ENCODE measurements around the gene FAR2. TPM values are rescaled to one million over a fixed set of nuclear protein-coding genes. Genes with fewer than 3 reads are reported as not detected.

The FAR2 gene
- total RNA-seq, 1 donor from 2014 or later, result 37.1 TPM

- Mint-ChIP-seq H3K9me3 (ENCODE audit: unreplicated experiment) (peaks cover 20% of the 10 kb centered on the region), H3K27ac (ENCODE audit: unreplicated experiment) (no peak overlapping the region), H3K36me3 (ENCODE audit: unreplicated experiment) (peaks cover 13% of the 10 kb centered on the region), H3K4me3 (ENCODE audit: unreplicated experiment) (no peak overlapping the region), H3K4me1 (ENCODE audit: unreplicated experiment) (peaks cover 3% of the 10 kb centered on the region), H3K27me3 (ENCODE audit: unreplicated experiment) (no peaks in the 10 kb centered on the region)
- TF ChIP-seq, protein P1, sequence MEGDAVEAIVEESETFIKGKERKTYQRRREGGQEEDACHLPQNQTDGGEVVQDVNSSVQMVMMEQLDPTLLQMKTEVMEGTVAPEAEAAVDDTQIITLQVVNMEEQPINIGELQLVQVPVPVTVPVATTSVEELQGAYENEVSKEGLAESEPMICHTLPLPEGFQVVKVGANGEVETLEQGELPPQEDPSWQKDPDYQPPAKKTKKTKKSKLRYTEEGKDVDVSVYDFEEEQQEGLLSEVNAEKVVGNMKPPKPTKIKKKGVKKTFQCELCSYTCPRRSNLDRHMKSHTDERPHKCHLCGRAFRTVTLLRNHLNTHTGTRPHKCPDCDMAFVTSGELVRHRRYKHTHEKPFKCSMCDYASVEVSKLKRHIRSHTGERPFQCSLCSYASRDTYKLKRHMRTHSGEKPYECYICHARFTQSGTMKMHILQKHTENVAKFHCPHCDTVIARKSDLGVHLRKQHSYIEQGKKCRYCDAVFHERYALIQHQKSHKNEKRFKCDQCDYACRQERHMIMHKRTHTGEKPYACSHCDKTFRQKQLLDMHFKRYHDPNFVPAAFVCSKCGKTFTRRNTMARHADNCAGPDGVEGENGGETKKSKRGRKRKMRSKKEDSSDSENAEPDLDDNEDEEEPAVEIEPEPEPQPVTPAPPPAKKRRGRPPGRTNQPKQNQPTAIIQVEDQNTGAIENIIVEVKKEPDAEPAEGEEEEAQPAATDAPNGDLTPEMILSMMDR (IDR thresholded peaks at IDR 0.05), result no peak
- DNase-seq (ENCODE audit: extremely low spot score, unreplicated experiment), result no peak
These were observed 49.8 kb downstream of the FAR2 start for GRCh38 chr12:29198901-29199300.

- no peak for DNase-seq (ENCODE audit: extremely low spot score, unreplicated experiment)
- Mint-ChIP-seq H3K4me1 (ENCODE audit: unreplicated experiment) (peaks cover 5% of the 10 kb centered on the region), H3K27me3 (ENCODE audit: unreplicated experiment) (no peaks in the 10 kb centered on the region), H3K9me3 (ENCODE audit: unreplicated experiment) (peaks cover 20% of the 10 kb centered on the region), H3K36me3 (ENCODE audit: unreplicated experiment) (peaks cover 17% of the 10 kb centered on the region), H3K4me3 (ENCODE audit: unreplicated experiment) (no peak overlapping the region), H3K27ac (ENCODE audit: unreplicated experiment) (no peak overlapping the region)
- TF ChIP-seq, protein P1 (IDR thresholded peaks at IDR 0.05), result no peak
These were observed 51.5 kb downstream of the FAR2 start for GRCh38 chr12:29200586-29200985.

DNA sequence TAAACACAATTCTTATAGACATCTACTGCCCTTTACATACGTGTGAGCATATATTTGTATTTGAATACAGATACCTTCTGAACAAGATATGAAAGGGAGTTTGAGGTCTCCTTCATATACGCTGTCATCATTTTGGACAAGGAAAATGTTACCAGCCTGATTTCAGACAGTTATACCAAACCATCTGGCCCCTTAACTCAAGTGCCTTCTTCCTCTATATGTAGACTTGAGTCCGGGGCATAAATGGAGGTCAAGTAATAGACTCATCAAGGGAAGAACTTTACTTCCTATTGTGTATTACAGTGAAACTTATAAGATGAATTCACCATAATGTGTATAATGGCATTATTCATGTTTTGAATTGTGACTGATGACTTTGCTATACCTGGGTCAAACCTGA lies 52.2 kb downstream of the FAR2 start:
- no peak overlapping the region for H3K4me3 Mint-ChIP-seq (ENCODE audit: unreplicated experiment)
- H3K27me3 Mint-ChIP-seq (ENCODE audit: unreplicated experiment), result no peaks in the 10 kb centered on the region
- no peak for DNase-seq (ENCODE audit: extremely low spot score, unreplicated experiment)
- H3K9me3 Mint-ChIP-seq (ENCODE audit: unreplicated experiment), result peaks cover 20% of the 10 kb centered on the region
- TF ChIP-seq, protein P1 (IDR thresholded peaks at IDR 0.05), result no peak
- H3K36me3 Mint-ChIP-seq (ENCODE audit: unreplicated experiment), result peaks cover 17% of the 10 kb centered on the region
- H3K4me1 Mint-ChIP-seq (ENCODE audit: unreplicated experiment), result peaks cover 10% of the 10 kb centered on the region
- no peak overlapping the region for H3K27ac Mint-ChIP-seq (ENCODE audit: unreplicated experiment)

- H3K27me3 Mint-ChIP-seq (ENCODE audit: unreplicated experiment), result no peaks in the 10 kb centered on the region
- TF ChIP-seq, protein P1 (IDR thresholded peaks at IDR 0.05), result no peak
- H3K4me3 Mint-ChIP-seq (ENCODE audit: unreplicated experiment), result no peak overlapping the region
These were observed 52.7 kb downstream of the FAR2 start for GRCh38 chr12:29201746-29202145.

DNA sequence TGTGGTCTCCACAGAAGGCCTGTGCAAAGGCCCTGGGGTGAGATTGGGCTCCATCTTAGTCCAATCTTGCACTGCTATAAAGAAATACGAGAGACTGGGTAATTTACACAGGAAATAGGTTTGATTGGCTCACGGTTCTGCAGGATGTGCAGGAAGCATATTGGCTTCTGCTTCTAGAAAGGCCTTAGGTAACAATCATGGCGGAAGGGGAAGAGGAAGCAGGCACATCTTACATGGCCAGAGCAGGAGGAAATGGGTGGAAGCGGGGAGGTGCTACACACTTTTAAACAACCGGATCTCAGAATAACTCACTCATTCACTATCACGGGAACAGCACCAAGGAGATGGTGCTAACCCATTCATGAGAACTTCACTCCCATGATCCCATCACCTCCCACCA lies 55.4 kb downstream of the FAR2 start:
- H3K27me3 Mint-ChIP-seq (ENCODE audit: unreplicated experiment), result no peaks in the 10 kb centered on the region
- peaks cover 19% of the 10 kb centered on the region for H3K9me3 Mint-ChIP-seq (ENCODE audit: unreplicated experiment)
- TF ChIP-seq, protein P1 (IDR thresholded peaks at IDR 0.05), result no peak
- H3K4me1 Mint-ChIP-seq (ENCODE audit: unreplicated experiment), result peaks cover 26% of the 10 kb centered on the region
- DNase-seq (ENCODE audit: extremely low spot score, unreplicated experiment), result no peak
- H3K4me3 Mint-ChIP-seq (ENCODE audit: unreplicated experiment), result no peak overlapping the region
- H3K36me3 Mint-ChIP-seq (ENCODE audit: unreplicated experiment), result peaks cover 17% of the 10 kb centered on the region
- no peak overlapping the region for H3K27ac Mint-ChIP-seq (ENCODE audit: unreplicated experiment)

More at GRCh38 chr12:29201746-29202145, 52.7 kb downstream of the FAR2 start:
- peaks cover 17% of the 10 kb centered on the region for H3K36me3 Mint-ChIP-seq (ENCODE audit: unreplicated experiment)
- no peak overlapping the region for H3K27ac Mint-ChIP-seq (ENCODE audit: unreplicated experiment)
- H3K4me1 Mint-ChIP-seq (ENCODE audit: unreplicated experiment), result peaks cover 15% of the 10 kb centered on the region
- DNase-seq (ENCODE audit: extremely low spot score, unreplicated experiment), result no peak
- H3K9me3 Mint-ChIP-seq (ENCODE audit: unreplicated experiment), result peaks cover 20% of the 10 kb centered on the region
